Stimulated activated CD4-positive, alpha-beta T cell treated with anti-CD3 and anti-CD28 coated beads, Interleukin-4, amount 100 ng/mL, for 24 hours (primary cell): ENCODE data around the gene SRP68.
"Not testable (repeated sequence)": the region's sequence is repeated elsewhere in the genome, so short reads cannot be mapped to it uniquely, and the experiment has no call there.

Experiments used
- DNase-seq: peaks from one replicate; pipeline ENCODE4 v3.0.0-alpha.2; 2020

Gene SRP68

GRCh38 chr17:76044475-76045007, 27.8 kb downstream of the SRP68 start:
- DNase-seq, result not testable (repeated sequence)

- not testable (repeated sequence) for DNase-seq
These were observed 29.4 kb downstream of the SRP68 start for GRCh38 chr17:76042868-76043267.

- DNase-seq, result no peak
These were observed 31.9 kb downstream of the SRP68 start for GRCh38 chr17:76040376-76040775.

GRCh38 chr17:76039121-76039520, 33.2 kb downstream of the SRP68 start:
- DNase-seq, result no peak

- DNase-seq, result no peak
These were observed 34.3 kb downstream of the SRP68 start for GRCh38 chr17:76038050-76038449.

- no peak for DNase-seq
These were observed 35.6 kb downstream of the SRP68 start for GRCh38 chr17:76036497-76037261.

GRCh38 chr17:76034428-76035350, 37.6 kb downstream of the SRP68 start:
- DNase-seq, result no peak

- DNase-seq, result no peak
These were observed 39.2 kb downstream of the SRP68 start for GRCh38 chr17:76033139-76033538.

GRCh38 chr17:76032780-76033108, 39.6 kb downstream of the SRP68 start:
- DNase-seq, result no peak

GRCh38 chr17:76032073-76032779, 40.1 kb downstream of the SRP68 start:
- DNase-seq, result no peak

- DNase-seq, result no peak
These were observed 45.0 kb downstream of the SRP68 start, which contains the start of gene EVPL for GRCh38 chr17:76027159-76027839. Gene EVPL (minus strand): TSS chr17:76027306. CDS start chr17:76027198, 108 bp downstream.

GRCh38 chr17:76026714-76027158, 45.6 kb downstream of the SRP68 start:
- no peak for DNase-seq

GRCh38 chr17:76025294-76025693, 47.0 kb downstream of the SRP68 start:
- DNase-seq, result no peak

- DNase-seq, result no peak
These were observed 48.0 kb downstream of the SRP68 start for GRCh38 chr17:76024353-76024752.

- DNase-seq, result no peak
These were observed 48.4 kb downstream of the SRP68 start for GRCh38 chr17:76023900-76024237.

GRCh38 chr17:76022973-76023899, 49.1 kb downstream of the SRP68 start:
- no peak for DNase-seq

- no peak for DNase-seq
These were observed 50.0 kb downstream of the SRP68 start for GRCh38 chr17:76022285-76022684.

- no peak for DNase-seq
These were observed 52.4 kb downstream of the SRP68 start for GRCh38 chr17:76019833-76020467.

- no peak for DNase-seq
These were observed 53.5 kb downstream of the SRP68 start for GRCh38 chr17:76018801-76019200.

- DNase-seq, result no peak
These were observed 54.0 kb downstream of the SRP68 start for GRCh38 chr17:76018340-76018680.
